ENCODE measurements around the gene DMD. TPM values are rescaled to one million over a fixed set of nuclear protein-coding genes. Genes with fewer than 3 reads are reported as not detected.

Gene DMD
- total RNA-seq, 1 donor from 2014 or later = 9.7 TPM

DNA sequence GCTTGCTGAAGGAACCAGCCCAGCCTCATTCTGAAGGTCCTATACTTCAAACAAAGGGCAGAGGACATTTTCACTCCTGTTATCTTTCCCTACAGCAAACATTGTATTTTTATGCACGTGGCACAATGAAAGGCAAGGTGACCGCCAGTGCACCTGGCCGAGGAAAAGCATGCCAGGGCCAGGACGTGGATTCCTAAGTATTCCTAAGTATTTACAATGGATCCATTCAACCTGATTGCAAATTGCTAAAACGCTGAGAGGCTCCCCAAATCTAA lies 2011.6 kb downstream of the DMD start:
- TF ChIP-seq, protein P1, sequence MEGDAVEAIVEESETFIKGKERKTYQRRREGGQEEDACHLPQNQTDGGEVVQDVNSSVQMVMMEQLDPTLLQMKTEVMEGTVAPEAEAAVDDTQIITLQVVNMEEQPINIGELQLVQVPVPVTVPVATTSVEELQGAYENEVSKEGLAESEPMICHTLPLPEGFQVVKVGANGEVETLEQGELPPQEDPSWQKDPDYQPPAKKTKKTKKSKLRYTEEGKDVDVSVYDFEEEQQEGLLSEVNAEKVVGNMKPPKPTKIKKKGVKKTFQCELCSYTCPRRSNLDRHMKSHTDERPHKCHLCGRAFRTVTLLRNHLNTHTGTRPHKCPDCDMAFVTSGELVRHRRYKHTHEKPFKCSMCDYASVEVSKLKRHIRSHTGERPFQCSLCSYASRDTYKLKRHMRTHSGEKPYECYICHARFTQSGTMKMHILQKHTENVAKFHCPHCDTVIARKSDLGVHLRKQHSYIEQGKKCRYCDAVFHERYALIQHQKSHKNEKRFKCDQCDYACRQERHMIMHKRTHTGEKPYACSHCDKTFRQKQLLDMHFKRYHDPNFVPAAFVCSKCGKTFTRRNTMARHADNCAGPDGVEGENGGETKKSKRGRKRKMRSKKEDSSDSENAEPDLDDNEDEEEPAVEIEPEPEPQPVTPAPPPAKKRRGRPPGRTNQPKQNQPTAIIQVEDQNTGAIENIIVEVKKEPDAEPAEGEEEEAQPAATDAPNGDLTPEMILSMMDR (conservative IDR thresholded peaks at IDR 0.05) = no peak
- H3K27ac Mint-ChIP-seq (ENCODE audit: unreplicated experiment) = no peak overlapping the region
- no peak for DNase-seq (ENCODE audit: low read depth, low spot score)
- H3K4me1 Mint-ChIP-seq = no peaks in the 10 kb centered on the region
- peaks cover 6% of the 10 kb centered on the region for H3K9me3 Mint-ChIP-seq
- H3K36me3 Mint-ChIP-seq (ENCODE audit: low read depth) = peaks cover 7% of the 10 kb centered on the region
- H3K4me3 Mint-ChIP-seq = no peak overlapping the region
- H3K27me3 Mint-ChIP-seq (ENCODE audit: low read depth) = no peaks in the 10 kb centered on the region

DNA sequence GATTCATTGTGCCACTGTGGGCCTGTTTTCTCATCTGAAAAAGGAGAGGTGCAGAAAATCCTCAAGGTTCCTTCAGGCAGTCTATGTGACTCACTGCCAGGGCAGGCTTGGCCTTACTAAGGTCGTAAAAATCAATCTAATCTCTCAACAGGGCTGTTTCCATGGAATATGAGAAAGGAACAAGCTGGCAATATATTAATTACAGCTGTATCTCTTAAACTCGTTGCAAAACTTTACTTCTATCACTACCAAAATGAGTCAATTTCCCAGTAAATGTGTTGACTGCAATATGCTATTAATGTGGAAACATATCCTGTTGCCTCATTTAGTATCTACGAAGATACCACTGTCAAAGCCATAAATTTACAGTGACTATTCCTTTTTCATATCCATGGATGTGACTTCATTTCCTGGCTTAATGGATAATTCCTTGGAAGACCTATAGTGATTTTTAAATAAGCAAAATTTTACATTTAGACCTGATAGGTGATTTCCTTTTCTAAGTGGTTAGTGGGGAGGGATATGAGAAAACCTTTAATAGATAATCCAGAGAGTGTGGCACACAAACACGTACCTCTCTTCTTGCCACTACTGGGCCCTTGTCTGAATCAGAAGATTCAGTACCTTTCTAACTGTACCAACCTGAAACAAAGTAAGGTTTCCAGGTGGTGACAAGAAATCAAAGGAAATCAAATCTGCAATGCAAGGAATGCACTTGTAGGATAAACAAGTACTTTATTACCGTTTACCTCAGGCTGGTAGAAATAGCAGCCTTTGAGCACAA lies 2012.1 kb downstream of the DMD start:
- no peak for DNase-seq (ENCODE audit: low read depth, low spot score)
- TF ChIP-seq, protein P1 (conservative IDR thresholded peaks at IDR 0.05) = no peak
- H3K9me3 Mint-ChIP-seq = peaks cover 7% of the 10 kb centered on the region
- H3K27me3 Mint-ChIP-seq (ENCODE audit: low read depth) = no peaks in the 10 kb centered on the region
- H3K4me3 Mint-ChIP-seq = no peak overlapping the region
- H3K36me3 Mint-ChIP-seq (ENCODE audit: low read depth) = peaks cover 8% of the 10 kb centered on the region
- no peaks in the 10 kb centered on the region for H3K4me1 Mint-ChIP-seq
- no peak overlapping the region for H3K27ac Mint-ChIP-seq (ENCODE audit: unreplicated experiment)

DNA sequence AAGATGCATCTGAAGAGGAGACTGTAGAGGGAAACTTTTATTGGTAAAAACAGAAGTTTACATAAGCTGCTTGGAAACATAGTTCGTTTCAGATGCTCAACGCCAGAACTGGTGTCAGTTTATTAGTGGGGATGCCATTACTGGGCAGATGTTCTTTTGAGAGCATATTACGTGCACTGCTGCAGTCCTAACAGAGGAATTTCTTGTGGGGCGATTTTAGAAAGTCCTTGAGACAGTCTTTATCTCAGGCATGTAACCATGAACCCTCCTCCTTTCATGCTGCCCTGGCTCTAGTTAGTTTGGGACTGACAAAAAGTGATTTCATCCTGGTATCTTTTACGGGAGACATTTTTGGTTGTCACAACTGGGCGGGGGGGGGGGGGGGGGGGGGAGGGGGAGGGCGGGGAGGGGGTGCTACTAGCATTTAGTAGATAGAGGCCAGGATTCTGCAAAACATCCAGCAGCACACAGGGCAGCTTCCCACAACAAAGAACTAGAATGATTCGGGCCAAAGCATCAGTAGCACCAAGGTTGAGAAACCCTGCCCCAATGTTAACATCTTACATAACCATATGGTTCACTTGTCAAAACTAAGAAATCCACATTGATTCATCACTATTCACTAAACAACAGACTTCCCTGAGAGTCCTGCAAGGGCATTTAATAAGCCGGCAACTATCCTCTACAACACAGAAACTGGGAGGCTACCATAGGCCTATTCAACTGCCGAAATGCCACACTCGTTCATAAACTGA lies 2021.0 kb downstream of the DMD start:
- Mint-ChIP-seq H3K27me3 (ENCODE audit: low read depth) (no peaks in the 10 kb centered on the region), H3K27ac (ENCODE audit: unreplicated experiment) (no peak overlapping the region), H3K4me3 (no peak overlapping the region), H3K36me3 (ENCODE audit: low read depth) (peaks cover 7% of the 10 kb centered on the region), H3K9me3 (peaks cover 7% of the 10 kb centered on the region), H3K4me1 (no peaks in the 10 kb centered on the region)
- DNase-seq (ENCODE audit: low read depth, low spot score) = no peak
- TF ChIP-seq, protein P1 (conservative IDR thresholded peaks at IDR 0.05) = no peak

DNA sequence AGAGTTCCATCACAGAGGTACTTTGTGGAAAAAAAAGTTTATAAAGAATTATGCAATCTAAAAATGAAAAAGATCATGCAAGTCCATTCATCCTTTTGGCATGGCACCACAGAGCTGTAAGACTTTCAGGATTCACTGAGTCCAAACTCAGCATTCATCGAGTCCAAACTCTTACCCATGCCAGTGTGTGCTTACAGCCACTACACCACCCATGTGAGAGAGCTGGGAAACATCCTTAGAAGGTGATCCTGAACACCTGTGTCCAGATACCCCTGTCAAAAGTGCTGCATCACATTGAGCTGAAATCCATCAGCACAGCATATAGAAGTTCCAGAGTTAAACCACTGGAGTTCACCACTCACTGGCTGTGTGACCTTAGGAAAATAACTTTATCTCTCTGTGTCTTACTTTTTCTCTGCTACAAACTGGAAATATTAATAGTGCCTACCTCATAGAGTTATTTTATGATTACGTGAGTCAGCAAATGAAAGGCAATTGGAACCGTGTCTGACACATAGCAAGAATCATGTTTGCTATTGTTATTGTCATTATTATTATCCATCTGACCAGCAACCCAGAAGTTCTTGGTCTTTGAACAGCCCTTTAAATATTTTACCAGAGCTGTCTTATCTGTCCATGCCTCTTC lies 2024.5 kb downstream of the DMD start:
- Mint-ChIP-seq H3K27me3 (ENCODE audit: low read depth) (no peaks in the 10 kb centered on the region), H3K27ac (ENCODE audit: unreplicated experiment) (no peak overlapping the region), H3K9me3 (peaks cover 7% of the 10 kb centered on the region), H3K4me1 (no peaks in the 10 kb centered on the region), H3K4me3 (no peak overlapping the region), H3K36me3 (ENCODE audit: low read depth) (peaks cover 3% of the 10 kb centered on the region)
- TF ChIP-seq, protein P1 (conservative IDR thresholded peaks at IDR 0.05) = no peak
- DNase-seq (ENCODE audit: low read depth, low spot score) = no peak

DNA sequence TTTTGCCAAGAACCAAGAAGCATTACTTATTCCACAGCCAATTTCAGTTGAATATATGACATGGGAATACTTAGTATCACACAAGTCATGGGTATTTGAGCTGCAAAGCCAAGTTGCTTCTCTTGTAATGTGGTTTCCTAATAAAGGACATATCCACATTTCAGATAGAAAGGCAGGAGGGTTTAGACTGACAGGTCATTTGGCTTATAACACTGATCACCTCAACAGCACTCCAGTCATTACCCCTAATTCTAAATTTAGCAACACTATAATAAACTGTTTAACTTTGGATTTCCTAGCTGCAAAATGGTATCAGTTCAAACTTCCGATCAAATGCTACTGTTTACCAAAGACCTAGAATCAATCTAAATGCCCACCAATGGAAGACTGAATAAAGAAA lies 2025.5 kb downstream of the DMD start:
- H3K36me3 Mint-ChIP-seq (ENCODE audit: low read depth) = no peaks in the 10 kb centered on the region

More for the DNA sequence above, 2025.5 kb downstream of the DMD start:
- no peaks in the 10 kb centered on the region for H3K4me1 Mint-ChIP-seq
- no peak overlapping the region for H3K27ac Mint-ChIP-seq (ENCODE audit: unreplicated experiment)
- H3K9me3 Mint-ChIP-seq = peaks cover 3% of the 10 kb centered on the region
- TF ChIP-seq, protein P1 (conservative IDR thresholded peaks at IDR 0.05) = no peak
- DNase-seq (ENCODE audit: low read depth, low spot score) = no peak
- no peaks in the 10 kb centered on the region for H3K27me3 Mint-ChIP-seq (ENCODE audit: low read depth)
- no peak overlapping the region for H3K4me3 Mint-ChIP-seq
